ENCODE data around the gene TMEM131L.
"Not testable (repeated sequence)": the region's sequence is repeated elsewhere in the genome, so short reads cannot be mapped to it uniquely, and the experiment has no call there.

Gene TMEM131L

DNA sequence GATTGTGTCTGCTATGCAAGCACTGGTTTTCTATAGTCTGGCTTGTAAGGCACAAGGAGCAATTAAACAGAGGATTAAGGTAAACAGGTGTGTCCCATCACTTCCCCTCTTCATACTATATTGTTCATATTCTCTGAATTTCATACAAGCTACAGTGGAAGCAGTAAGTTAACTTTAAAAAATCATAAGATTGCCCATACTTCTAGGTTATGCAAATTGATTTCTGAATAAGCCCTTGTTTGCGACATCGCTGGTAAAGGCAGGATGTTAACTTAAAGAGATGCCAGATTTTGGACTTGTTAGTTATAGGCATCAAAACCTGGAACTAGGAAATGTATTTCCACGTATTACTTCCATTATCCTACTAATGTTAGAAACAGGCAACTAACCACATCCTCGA is 1.0 kb upstream of the TMEM131L start:
- H3K9me3 Mint-ChIP-seq, result no peaks in the 10 kb centered on the region
- H3K27me3 Mint-ChIP-seq, result no peaks in the 10 kb centered on the region
- ATAC-seq, result no peak
- peaks cover 45% of the 10 kb centered on the region for H3K4me1 Mint-ChIP-seq
- peak overlapping the region; percentile 78 for H3K27ac Mint-ChIP-seq
- peaks cover 12% of the 10 kb centered on the region for H3K36me3 Mint-ChIP-seq
- peak overlapping the region; percentile 95 for H3K4me3 Mint-ChIP-seq

DNA sequence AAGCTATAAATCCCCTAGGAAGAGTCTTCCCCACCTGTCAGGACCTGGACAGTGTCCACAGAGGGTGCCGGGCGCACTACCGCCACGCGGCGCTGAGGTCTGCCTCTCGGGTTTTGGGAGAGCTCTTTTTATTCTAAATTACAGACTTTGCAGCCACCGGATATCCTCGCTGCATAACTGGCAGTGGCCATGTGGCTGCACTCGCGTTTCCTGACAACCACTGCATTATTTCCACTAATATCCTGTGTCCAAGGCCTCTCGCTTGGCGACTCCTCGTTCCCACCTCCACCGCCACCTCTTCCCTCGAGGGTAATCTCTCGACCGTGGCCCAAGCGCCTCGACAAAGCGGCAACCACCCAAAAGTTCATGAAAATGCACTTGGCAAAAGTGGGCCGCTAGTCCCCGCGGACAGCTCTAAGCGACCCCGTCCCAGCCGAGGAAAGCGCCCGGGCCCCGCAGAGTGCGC is 512 bp upstream of the TMEM131L start:
- Mint-ChIP-seq H3K27ac (peak overlapping the region; percentile 78), H3K9me3 (no peaks in the 10 kb centered on the region), H3K4me1 (peaks cover 50% of the 10 kb centered on the region), H3K36me3 (peaks cover 15% of the 10 kb centered on the region), H3K27me3 (no peaks in the 10 kb centered on the region), H3K4me3 (peak overlapping the region; percentile 95)
- ATAC-seq, result peak; percentile 6

DNA sequence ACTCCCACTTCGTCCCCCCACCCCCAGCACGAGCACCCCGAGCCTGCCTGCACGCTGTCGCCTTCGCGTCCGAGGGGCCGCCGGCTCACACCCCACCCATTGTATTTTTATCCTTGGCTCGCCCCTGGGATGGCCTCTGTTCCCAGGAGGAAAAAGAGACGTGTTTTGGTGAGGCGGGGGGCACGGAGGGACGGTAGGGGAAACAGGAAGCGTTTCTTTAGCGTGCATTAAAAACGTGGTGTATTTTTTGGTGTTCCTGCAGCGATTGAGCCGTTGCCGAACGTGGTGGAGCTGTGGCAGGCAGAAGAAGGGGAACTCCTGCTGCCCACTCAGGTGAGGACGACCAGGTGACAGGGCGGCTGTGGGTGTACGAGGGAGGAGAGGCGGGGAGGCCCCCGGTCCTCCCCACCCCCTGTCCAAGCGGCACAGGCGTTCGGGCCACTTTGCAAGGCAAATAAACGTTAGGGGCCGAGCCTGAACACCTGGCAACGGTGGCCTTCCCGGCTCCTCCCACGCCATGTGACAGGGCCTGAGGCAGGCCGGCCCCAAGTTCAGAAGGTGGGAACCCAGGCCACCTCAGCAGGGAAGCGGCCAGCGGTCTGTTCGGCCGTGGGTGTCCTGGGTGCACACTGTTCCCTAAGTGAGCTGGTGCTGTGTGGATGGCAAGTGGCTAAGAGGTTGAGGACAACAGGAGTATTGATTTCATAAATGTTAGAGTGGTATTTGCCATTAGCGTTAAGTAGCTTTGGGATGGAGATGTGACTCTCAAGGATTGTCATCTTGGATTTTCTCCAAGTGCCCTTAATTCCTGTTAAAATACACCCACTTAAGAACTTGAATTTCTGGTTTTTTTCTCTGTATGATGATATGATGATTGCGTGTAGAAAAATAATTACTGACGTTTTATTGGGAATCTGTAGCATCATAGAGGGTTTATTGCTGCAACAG is 1.1 kb downstream of the TMEM131L start:
- peak overlapping the region; percentile 95 for H3K4me3 Mint-ChIP-seq
- ATAC-seq, result peak; percentile 87
- H3K27me3 Mint-ChIP-seq, result no peaks in the 10 kb centered on the region
- H3K27ac Mint-ChIP-seq, result peak overlapping the region; percentile 78
- peaks cover 4% of the 10 kb centered on the region for H3K9me3 Mint-ChIP-seq
- H3K36me3 Mint-ChIP-seq, result peaks cover 30% of the 10 kb centered on the region
- H3K4me1 Mint-ChIP-seq, result peaks cover 65% of the 10 kb centered on the region

DNA sequence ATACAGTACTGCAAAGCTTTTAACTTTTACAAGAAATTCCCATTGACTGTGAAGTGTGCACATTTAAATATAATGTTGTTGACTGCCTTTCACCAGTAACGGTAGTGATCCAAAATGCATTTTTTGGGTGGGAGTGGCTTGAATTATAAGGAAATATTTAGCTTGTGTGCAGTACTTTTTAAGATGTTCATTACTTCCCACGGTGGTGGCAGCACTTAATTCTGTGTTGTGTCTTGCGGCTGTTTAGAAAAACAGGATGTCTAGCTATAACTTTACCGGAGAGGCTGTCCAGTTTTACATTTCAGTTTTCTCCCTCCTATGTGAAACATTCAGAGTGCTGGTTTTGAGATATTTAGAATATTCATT is 1.7 kb downstream of the TMEM131L start:
- Mint-ChIP-seq H3K4me3 (peak overlapping the region; percentile 95), H3K27me3 (no peaks in the 10 kb centered on the region), H3K36me3 (peaks cover 37% of the 10 kb centered on the region), H3K4me1 (peaks cover 72% of the 10 kb centered on the region), H3K9me3 (peaks cover 7% of the 10 kb centered on the region), H3K27ac (peak overlapping the region; percentile 78)
- no peak for ATAC-seq

DNA sequence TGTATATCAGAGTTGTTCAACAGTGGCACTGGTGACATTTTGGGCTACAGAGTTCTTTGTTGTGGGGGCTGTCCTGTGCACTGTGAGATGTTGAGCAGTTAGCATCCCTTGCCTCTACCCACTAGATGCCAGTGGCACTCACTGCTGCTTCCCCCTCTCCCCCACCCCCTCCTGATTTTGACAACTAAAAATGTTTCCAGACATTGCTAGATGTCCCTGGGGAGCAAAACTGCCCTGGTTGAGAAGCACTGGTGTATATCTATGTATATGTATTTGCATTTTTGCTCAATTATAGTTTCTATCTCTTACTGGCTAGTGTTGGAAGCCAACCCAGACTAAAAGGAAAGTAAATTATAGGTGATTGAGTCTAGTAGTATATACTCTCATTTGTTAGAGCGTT is 2.4 kb downstream of the TMEM131L start:
- Mint-ChIP-seq H3K36me3 (peaks cover 43% of the 10 kb centered on the region), H3K9me3 (peaks cover 7% of the 10 kb centered on the region), H3K4me1 (peaks cover 79% of the 10 kb centered on the region), H3K4me3 (peak overlapping the region; percentile 95), H3K27ac (peak overlapping the region; percentile 78), H3K27me3 (no peaks in the 10 kb centered on the region)
- ATAC-seq, result peak; percentile 28

DNA sequence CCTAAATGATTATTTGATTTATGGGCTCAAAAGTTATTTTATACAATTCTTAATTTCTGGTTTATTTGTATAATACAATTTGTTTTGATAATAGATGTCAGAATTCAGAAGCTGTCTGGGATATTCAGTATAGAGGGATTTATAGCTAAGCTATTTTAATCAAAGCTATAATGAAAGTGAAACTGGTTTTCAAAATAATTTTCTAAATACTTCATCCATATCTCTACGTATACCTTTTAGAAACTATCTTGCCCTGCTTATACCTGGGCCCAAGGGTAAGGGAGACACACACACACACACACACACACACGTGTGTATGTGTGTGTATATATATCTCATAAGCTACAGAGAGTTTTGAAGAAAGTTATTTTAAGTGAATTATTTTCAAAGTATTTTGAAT is 2.9 kb downstream of the TMEM131L start:
- peaks cover 46% of the 10 kb centered on the region for H3K36me3 Mint-ChIP-seq
- ATAC-seq, result no peak

DNA sequence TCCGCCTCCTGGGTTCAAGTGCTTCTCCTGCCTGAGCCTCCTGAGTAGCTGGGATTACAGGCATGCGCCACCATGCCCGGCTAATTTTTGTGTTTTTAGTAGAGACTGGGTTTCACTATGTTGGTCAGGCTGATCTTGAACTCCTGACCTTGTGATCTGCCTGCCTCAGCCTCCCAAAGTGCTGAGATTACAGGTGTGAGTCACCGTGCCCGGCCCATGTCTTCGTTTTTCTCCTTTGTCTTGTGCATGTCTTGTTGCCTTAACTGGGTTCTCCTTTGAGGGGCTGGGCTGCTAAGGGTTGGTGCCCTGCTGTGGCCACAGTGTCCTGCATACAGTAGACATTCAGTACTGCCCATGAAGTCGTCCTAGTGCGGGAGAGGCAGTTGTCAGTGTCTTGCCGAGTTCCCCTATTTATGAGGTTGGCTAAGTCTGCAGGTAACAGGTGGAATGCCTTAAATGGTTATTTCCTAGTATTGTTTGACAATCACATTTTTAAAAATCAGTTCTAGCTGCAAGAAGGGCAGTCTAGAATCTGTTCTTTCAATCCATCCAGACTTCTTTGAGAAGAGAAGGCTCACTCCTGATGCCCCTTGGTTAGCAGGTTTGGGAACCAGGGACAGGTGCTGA is 5.0 kb downstream of the TMEM131L start:
- Mint-ChIP-seq H3K27ac (peak overlapping the region; percentile 78), H3K36me3 (peaks cover 60% of the 10 kb centered on the region)

More for the DNA sequence above, 2.9 kb downstream of the TMEM131L start:
- no peaks in the 10 kb centered on the region for H3K27me3 Mint-ChIP-seq
- peak overlapping the region; percentile 78 for H3K27ac Mint-ChIP-seq
- H3K9me3 Mint-ChIP-seq, result peaks cover 7% of the 10 kb centered on the region
- H3K4me1 Mint-ChIP-seq, result peaks cover 83% of the 10 kb centered on the region
- H3K4me3 Mint-ChIP-seq, result peak overlapping the region; percentile 95

DNA sequence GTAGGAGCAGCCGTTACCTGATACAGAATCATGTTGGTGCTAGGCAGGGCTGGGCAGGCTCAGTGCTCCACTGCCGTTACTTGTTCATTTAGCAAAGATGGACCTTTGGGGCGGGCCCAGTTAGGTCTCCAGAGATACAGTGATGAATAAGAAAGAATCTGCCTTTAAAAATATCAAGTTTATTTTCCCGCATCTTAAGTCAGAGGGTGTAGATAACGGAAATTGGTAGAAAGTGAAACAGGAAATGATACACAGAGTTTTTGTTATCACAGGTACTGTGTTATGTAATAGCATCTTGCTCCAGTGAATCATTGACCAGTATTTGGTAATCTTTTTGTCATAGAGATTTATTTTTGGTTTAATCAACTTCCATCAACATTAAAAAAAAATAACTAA is 5.5 kb downstream of the TMEM131L start:
- Mint-ChIP-seq H3K27me3 (no peaks in the 10 kb centered on the region), H3K4me1 (peaks cover 94% of the 10 kb centered on the region), H3K27ac (peak overlapping the region; percentile 78), H3K36me3 (peaks cover 62% of the 10 kb centered on the region), H3K9me3 (peaks cover 7% of the 10 kb centered on the region), H3K4me3 (peak overlapping the region; percentile 72)
- peak; percentile 13 for ATAC-seq

More for the DNA sequence above, 5.0 kb downstream of the TMEM131L start:
- not testable (repeated sequence) for H3K9me3 Mint-ChIP-seq, H3K27me3 Mint-ChIP-seq, ATAC-seq
- Mint-ChIP-seq H3K4me1 (peaks cover 89% of the 10 kb centered on the region), H3K4me3 (peak overlapping the region; percentile 72)

DNA sequence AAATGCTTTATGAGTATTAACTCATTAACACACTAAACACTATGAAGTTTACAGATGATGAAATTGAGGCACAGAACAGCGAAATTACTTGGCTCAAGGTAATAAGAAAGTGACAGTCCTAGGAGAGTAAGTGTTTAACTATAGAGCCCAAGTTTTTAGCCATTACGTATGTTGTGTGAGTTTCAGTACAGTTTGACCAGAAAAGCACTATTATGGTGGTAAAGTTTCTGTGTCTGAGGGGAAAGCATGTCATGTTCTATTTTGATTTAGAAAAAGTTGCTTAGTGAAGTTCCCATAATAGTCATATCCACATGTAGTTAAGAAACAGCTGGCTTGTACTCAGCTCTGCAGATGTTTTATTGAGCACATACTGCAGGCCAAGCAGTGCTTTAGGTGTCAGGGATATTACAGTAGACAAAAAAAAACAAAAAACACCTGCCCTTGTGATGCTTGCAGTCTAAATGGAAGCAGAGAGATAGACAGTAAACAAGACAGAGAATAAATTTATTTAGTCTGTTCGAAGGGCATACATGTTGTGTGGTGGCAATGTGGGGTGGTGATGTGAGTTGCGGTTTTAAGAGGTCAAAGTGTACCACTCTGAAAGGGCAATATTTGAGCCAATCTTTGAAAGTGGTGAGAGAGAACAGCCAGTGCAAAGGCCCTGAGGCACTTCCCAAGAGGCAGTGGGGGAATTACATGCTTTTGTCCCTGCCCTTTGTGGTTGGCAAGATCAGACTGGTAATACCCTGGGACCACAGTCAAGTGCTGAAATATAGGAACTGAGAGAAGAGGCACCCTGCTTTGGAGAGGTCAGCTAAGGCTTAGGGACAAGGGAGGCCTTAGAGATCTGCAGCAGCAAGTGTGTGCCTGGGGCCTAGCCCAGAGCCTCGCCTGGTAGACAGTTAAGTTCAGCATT is 6.2 kb downstream of the TMEM131L start:
- Mint-ChIP-seq H3K4me3 (peak overlapping the region; percentile 72), H3K9me3 (peaks cover 7% of the 10 kb centered on the region), H3K36me3 (peaks cover 64% of the 10 kb centered on the region), H3K27ac (peak overlapping the region; percentile 78), H3K4me1 (peaks cover 99% of the 10 kb centered on the region), H3K27me3 (no peaks in the 10 kb centered on the region)
- ATAC-seq, result peak; percentile 87

DNA sequence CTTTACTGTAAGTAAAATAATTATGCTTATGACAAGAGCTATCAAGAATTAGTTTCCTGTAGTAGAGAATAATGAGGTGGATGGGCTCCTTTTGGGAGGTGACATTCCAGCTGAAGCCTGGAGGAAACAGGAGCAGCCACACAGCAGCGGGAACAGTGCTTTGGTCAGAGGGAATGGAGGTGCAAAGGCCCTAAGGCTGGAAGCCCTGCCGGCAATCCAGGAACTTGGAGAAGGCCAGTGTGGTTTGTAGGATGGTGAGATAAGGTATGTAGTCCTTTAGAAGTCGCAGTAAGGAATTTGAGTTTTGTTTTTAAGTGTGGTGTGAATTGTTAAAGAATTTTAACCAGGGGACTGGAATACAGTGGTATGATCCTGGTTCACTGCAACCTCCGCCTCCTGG is 8.1 kb downstream of the TMEM131L start:
- peaks cover 99% of the 10 kb centered on the region for H3K4me1 Mint-ChIP-seq
- H3K4me3 Mint-ChIP-seq, result peak overlapping the region; percentile 65
- H3K27ac Mint-ChIP-seq, result peak overlapping the region; percentile 78
- no peak for ATAC-seq
- H3K9me3 Mint-ChIP-seq, result peaks cover 7% of the 10 kb centered on the region
- H3K27me3 Mint-ChIP-seq, result no peaks in the 10 kb centered on the region
- peaks cover 65% of the 10 kb centered on the region for H3K36me3 Mint-ChIP-seq

DNA sequence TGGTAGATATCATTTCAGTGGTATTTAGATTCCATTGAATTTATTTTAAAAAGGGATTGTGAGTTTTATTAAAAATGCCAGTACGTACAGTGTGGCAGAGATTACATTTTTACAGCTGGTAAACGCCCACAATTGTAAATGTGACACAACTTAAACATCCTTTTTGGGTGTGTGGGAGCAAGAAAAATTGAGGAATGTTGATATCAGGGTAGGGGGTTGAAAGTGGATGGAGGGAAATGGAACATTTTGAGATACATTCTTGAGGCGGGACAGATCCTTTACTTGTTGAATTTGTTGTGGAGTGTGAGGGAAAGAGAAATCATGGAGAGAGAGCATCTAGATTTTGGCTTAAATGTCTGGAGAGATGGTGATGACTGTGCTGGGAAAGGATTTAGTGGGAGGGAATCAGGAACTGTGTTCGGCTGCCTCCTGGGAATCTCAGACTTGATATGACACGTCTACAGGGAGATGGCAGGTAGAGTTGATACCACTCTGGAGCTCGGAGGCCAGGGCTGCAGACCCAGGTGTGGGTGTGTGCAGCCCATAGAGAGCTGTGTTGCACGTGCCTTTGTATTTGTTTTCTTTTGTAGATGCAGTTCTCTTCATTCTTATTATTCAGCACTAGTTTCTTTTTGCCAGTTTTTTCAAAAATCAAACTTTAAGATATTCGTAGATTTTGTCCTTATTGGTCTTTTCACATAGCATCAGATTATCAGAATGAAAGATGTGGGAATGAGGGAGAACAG is 10.8 kb downstream of the TMEM131L start:
- ATAC-seq, result no peak
- Mint-ChIP-seq H3K36me3 (peaks cover 66% of the 10 kb centered on the region), H3K4me3 (peak overlapping the region; percentile 44), H3K4me1 (peaks cover 98% of the 10 kb centered on the region), H3K27ac (peak overlapping the region; percentile 84), H3K9me3 (peaks cover 6% of the 10 kb centered on the region), H3K27me3 (no peaks in the 10 kb centered on the region)

DNA sequence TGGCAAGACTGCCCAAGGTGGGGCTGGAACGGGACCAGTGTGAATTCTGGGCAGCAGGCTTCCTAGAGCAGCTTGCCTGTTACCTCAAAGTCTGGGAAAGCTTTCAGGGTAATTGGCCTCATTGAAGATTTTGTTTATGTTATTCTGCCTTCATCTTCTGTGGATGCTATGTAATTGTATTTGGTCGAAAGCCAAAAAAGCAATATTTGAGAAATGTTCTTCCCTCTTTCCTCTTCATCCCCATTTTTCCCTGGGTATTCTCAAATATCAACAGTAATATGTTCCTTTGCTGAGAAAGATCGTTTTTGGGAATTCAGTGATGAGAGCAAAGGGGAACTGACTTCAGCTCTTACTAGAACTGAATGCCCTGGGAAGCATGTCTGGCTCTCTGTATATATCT is 12.9 kb downstream of the TMEM131L start:
- Mint-ChIP-seq H3K36me3 (peaks cover 47% of the 10 kb centered on the region), H3K27me3 (no peaks in the 10 kb centered on the region), H3K27ac (peak overlapping the region; percentile 84), H3K4me1 (peaks cover 98% of the 10 kb centered on the region), H3K4me3 (peak overlapping the region; percentile 48), H3K9me3 (no peaks in the 10 kb centered on the region)
- ATAC-seq, result no peak

DNA sequence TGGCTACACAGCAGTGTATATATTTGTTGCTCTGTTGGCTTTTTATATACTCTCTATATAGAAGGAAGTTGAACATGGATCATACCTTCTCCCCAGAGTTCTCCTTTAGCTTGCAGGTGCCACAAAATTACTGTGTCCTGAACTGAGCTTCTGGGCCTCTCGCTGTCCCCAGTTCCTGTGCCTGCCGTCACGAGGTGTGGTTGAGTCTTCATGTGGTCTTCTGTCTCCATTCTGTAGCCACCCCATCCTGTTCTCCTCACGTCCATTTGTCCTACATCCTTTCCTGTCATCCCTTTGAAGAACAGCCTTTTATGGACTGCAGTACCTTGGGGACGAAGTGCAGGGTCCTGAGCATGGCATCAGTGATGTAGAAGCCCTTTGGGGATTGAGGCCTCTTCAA is 14.5 kb downstream of the TMEM131L start:
- peaks cover 90% of the 10 kb centered on the region for H3K4me1 Mint-ChIP-seq

DNA sequence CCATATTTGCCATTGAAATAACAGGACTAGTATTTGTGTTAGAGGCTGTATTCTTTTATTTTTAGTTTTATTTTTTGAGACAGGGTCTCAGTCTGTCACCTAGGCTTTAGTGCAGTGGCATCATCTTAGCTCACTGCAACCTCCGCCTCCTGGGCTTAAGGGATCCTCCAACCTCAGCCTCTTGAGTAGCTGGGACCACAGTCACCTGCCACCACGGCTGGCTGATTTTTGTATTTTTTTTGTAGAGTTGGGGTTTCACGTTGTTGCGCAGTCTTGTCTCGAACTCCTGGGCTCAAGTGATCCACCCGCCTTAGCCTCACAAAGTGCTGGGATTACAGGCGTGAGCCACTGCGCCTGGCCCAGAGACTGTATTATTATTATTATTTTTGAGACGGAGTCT is 15.3 kb downstream of the TMEM131L start:
- Mint-ChIP-seq H3K27me3 (no peaks in the 10 kb centered on the region), H3K4me3 (peak overlapping the region; percentile 65), H3K27ac (peak overlapping the region; percentile 84), H3K36me3 (peaks cover 33% of the 10 kb centered on the region), H3K9me3 (no peaks in the 10 kb centered on the region), H3K4me1 (peaks cover 90% of the 10 kb centered on the region)
- ATAC-seq, result peak; percentile 51

More for the DNA sequence above, 14.5 kb downstream of the TMEM131L start:
- Mint-ChIP-seq H3K36me3 (peaks cover 33% of the 10 kb centered on the region), H3K9me3 (no peaks in the 10 kb centered on the region), H3K4me3 (peak overlapping the region; percentile 65), H3K27ac (peak overlapping the region; percentile 84), H3K27me3 (no peaks in the 10 kb centered on the region)
- ATAC-seq, result peak; percentile 42
